ENCODE measurements around the gene TTLL3. TPM values are rescaled to one million over a fixed set of nuclear protein-coding genes. Genes with fewer than 3 reads are reported as not detected.
"Not testable (repeated sequence)": the region's sequence is repeated elsewhere in the genome, so short reads cannot be mapped to it uniquely, and the experiment has no call there.

The TTLL3 gene
- total and polyA plus RNA-seq, 12 donors, result 6.7 to 35.0 (median 13.7) TPM

- Histone ChIP-seq H3K27ac (no peak overlapping the region), H3K9me3 (no peaks in the 10 kb centered on the region), H3K36me3 (no peaks in the 10 kb centered on the region), H3K4me3 (no peak overlapping the region), H3K4me1 (peaks cover 3 to 29% (median 9%) of the 10 kb centered on the region in 9 donors), H3K27me3 (no peaks in the 10 kb centered on the region)
- WGBS, 2 donors, result 91 to 92% methylated on average over 12 of the region's 12 CpGs
- no peak for ATAC-seq
- DNase-seq, result no peak
- no peak for TF ChIP-seq CTCF (IDR thresholded peaks at IDR 0.05)
- intact Hi-C loops (cut with DNase I), result no loop called here
Measured at GRCh38 chr3:9867106-9867505, 57.0 kb downstream of the TTLL3 start.

GRCh38 chr3:9869955-9870354 is 59.9 kb downstream of the TTLL3 start:
- 80 to 84% methylated on average over 5 of the region's 5 CpGs for WGBS, 2 donors
- DNase-seq, result no peak
- ATAC-seq, result no peak
- intact Hi-C loops (cut with DNase I), result no loop called here
- Histone ChIP-seq H3K36me3 (no peaks in the 10 kb centered on the region), H3K27me3 (no peaks in the 10 kb centered on the region), H3K4me1 (peaks cover 0 to 4% (median 2%) of the 10 kb centered on the region in 9 donors), H3K4me3 (no peak overlapping the region), H3K27ac (no peak overlapping the region), H3K9me3 (no peaks in the 10 kb centered on the region)
- no peak for TF ChIP-seq CTCF (IDR thresholded peaks at IDR 0.05)

- Histone ChIP-seq H3K4me3 (no peak overlapping the region), H3K27me3 (no peaks in the 10 kb centered on the region), H3K9me3 (no peaks in the 10 kb centered on the region), H3K27ac (no peak overlapping the region), H3K4me1 (no peaks in the 10 kb centered on the region), H3K36me3 (no peaks in the 10 kb centered on the region)
- 44% methylated on average over 1 of the region's 1 CpG for WGBS, 2 donors
- intact Hi-C loops (cut with DNase I), result no loop called here
- ATAC-seq (no peak), DNase-seq (no peak)
- TF ChIP-seq CTCF (IDR thresholded peaks at IDR 0.05), result no peak
Measured at GRCh38 chr3:9870978-9871377, 60.9 kb downstream of the TTLL3 start.

GRCh38 chr3:9872067-9872466 is 62.0 kb downstream of the TTLL3 start:
- H3K4me3 ChIP-seq; H3K9me3 ChIP-seq; H3K27me3 ChIP-seq; H3K36me3 ChIP-seq; ATAC-seq; intact Hi-C loops (cut with DNase I); H3K4me1 ChIP-seq; DNase-seq; H3K27ac ChIP-seq: not testable (repeated sequence)
- WGBS, 2 donors, result 94 to 95% methylated on average over 5 of the region's 5 CpGs

GRCh38 chr3:9875448-9875847 is 65.4 kb downstream of the TTLL3 start:
- no peaks in the 10 kb centered on the region for H3K4me1 ChIP-seq
- DNase-seq (no peak), ATAC-seq (no peak)
- no peak for TF ChIP-seq CTCF (IDR thresholded peaks at IDR 0.05)
- H3K36me3 ChIP-seq, result no peaks in the 10 kb centered on the region
- no peaks in the 10 kb centered on the region for H3K9me3 ChIP-seq
- no peak overlapping the region for H3K4me3 ChIP-seq
- no peaks in the 10 kb centered on the region for H3K27me3 ChIP-seq
- H3K27ac ChIP-seq, result no peak overlapping the region
- intact Hi-C loops (cut with DNase I), result no loop called here

GRCh38 chr3:9876255-9876654 is 66.2 kb downstream of the TTLL3 start:
- ATAC-seq; H3K9me3 ChIP-seq; DNase-seq; H3K27me3 ChIP-seq; H3K4me1 ChIP-seq; H3K27ac ChIP-seq; H3K36me3 ChIP-seq; intact Hi-C loops (cut with DNase I); H3K4me3 ChIP-seq: not testable (repeated sequence)
- WGBS, 2 donors, result 85 to 90% methylated on average over 4 of the region's 4 CpGs

Data from heart right ventricle (tissue), 16 donors.